ENCODE data around the gene ATP1A2. TPM values are rescaled to one million over a fixed set of nuclear protein-coding genes. Genes with fewer than 3 reads are reported as not detected.
A peak's percentile ranks its signal among the peaks of the same experiment; 100 is the strongest.

The ATP1A2 gene
- total and polyA plus RNA-seq, 2 donors (not counting 1 experiment from before 2014, with no cell fraction given), result not detected

DNA sequence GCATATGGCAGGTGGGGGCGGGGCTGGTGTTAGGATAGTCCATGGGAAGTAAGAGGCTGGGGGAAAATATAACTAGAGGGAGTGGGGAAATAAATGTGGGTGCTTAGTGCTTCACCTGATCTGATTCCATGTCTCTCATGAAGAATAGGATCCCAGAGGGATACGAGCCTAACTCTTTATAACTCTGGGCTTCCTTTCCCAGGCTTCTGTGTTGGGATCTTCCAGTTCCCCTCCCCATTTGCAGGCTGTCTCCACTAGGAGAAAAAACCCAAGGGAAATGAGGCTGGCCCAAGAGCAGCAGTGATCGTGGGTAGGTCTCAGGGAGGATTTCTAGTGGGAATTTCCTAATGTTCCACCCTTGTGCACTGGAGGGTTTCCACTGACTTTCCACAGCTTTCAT is 32.6 kb upstream of the ATP1A2 start:
- Histone ChIP-seq H3K4me1 (ENCODE audit: control insufficient read depth in 2 of 2, insufficient read depth in 2 of 2, low read length in 2 of 2) (peaks cover 6 to 9% of the 10 kb centered on the region in 2 donors), H4K20me1 (ENCODE audit: control insufficient read depth, insufficient read depth, low read length, poor library complexity, severe bottlenecking) (no peaks in the 10 kb centered on the region), H3K4me2 (replicated peaks; ENCODE audit: low read depth, low read length, poor library complexity, severe bottlenecking) (no peak overlapping the region), H3K9ac (ENCODE audit: low read length) (no peak overlapping the region), H3K9me3 (ENCODE audit: control extremely low read depth in 1 of 3, control insufficient read depth in 2 of 3, insufficient read depth in 1 of 3, low read length in 2 of 3) (peaks cover 0 to 4% (median 0%) of the 10 kb centered on the region in 3 donors), H2AFZ (ENCODE audit: insufficient read depth, low read depth, low read length, poor library complexity, severe bottlenecking) (no peak overlapping the region), H3K27me3 (replicated peaks in 1 of 4; ENCODE audit: control extremely low read depth in 1 of 4, control insufficient read depth in 3 of 4, insufficient read depth in 4 of 4, low read length in 3 of 4) (peaks cover 0 to 44% (median 34%) of the 10 kb centered on the region in 4 experiments), H3K4me3 (ENCODE audit: control extremely low read depth in 1 of 5, extremely low read depth in 1 of 5, insufficient read depth in 1 of 5, low read depth in 2 of 5, low read length in 4 of 5) (no peak overlapping the region), H3K79me2 (ENCODE audit: control insufficient read depth, insufficient read depth, low read length) (no peaks in the 10 kb centered on the region), H3K27ac (ENCODE audit: low read length in 2 of 2) (no peak overlapping the region), H3K36me3 (replicated peaks in 1 of 2; ENCODE audit: control extremely low read depth in 1 of 2, control insufficient read depth in 1 of 2, extremely low read depth in 1 of 2, insufficient read depth in 2 of 2, low read length in 1 of 2) (peaks cover 0 to 6% of the 10 kb centered on the region in 2 experiments)
- DNase-seq (no peak), ATAC-seq (ENCODE audit: low read depth) (no peak)
- H3K9me3 Mint-ChIP-seq (ENCODE audit: insufficient read depth), result no peaks in the 10 kb centered on the region
- peaks cover 12% of the 10 kb centered on the region for H3K4me1 Mint-ChIP-seq
- no peak overlapping the region for H3K27ac Mint-ChIP-seq
- intact Hi-C loops (cut with micrococcal nuclease), result no loop called here
- H3K4me3 Mint-ChIP-seq, result peak overlapping the region; percentile 54
- ChIA-PET CTCF (interaction anchor here (1.3 to 8.9 kb wide), 4 partner anchors 18 to 294 kb away, joined by 3 to 112 read pairs (median 14); no protein-coding TSS in a partner anchor), POLR2A (no interaction called here)
- no peak for TF ChIP-seq EZH2 (IDR thresholded peaks at IDR 0.05; ENCODE audit: borderline replicate concordance, insufficient read depth, low read depth, low read length, poor library complexity, severe bottlenecking)
- TF ChIP-seq, protein P1, sequence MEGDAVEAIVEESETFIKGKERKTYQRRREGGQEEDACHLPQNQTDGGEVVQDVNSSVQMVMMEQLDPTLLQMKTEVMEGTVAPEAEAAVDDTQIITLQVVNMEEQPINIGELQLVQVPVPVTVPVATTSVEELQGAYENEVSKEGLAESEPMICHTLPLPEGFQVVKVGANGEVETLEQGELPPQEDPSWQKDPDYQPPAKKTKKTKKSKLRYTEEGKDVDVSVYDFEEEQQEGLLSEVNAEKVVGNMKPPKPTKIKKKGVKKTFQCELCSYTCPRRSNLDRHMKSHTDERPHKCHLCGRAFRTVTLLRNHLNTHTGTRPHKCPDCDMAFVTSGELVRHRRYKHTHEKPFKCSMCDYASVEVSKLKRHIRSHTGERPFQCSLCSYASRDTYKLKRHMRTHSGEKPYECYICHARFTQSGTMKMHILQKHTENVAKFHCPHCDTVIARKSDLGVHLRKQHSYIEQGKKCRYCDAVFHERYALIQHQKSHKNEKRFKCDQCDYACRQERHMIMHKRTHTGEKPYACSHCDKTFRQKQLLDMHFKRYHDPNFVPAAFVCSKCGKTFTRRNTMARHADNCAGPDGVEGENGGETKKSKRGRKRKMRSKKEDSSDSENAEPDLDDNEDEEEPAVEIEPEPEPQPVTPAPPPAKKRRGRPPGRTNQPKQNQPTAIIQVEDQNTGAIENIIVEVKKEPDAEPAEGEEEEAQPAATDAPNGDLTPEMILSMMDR (IDR thresholded peaks at IDR 0.05), result no peak
- WGBS (ENCODE audit: insufficient coverage), result 100% methylated on average over 1 of the region's 3 CpGs
- H3K27me3 Mint-ChIP-seq, result peaks cover 45% of the 10 kb centered on the region

DNA sequence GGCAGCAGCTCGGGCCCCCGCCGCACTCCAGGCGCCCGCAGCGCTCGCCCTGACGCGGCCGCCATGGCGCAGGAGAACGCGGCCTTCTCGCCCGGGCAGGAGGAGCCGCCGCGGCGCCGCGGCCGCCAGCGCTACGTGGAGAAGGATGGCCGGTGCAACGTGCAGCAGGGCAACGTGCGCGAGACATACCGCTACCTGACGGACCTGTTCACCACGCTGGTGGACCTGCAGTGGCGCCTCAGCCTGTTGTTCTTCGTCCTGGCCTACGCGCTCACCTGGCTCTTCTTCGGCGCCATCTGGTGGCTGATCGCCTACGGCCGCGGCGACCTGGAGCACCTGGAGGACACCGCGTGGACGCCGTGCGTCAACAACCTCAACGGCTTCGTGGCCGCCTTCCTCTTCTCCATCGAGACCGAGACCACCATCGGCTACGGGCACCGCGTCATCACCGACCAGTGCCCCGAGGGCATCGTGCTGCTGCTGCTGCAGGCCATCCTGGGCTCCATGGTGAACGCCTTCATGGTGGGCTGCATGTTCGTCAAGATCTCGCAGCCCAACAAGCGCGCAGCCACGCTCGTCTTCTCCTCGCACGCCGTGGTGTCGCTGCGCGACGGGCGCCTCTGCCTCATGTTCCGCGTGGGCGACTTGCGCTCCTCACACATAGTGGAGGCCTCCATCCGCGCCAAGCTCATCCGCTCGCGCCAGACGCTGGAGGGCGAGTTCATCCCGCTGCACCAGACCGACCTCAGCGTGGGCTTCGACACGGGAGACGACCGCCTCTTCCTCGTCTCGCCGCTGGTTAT is 31.4 kb upstream of the ATP1A2 start:
- H3K4me2 ChIP-seq (replicated peaks; ENCODE audit: low read depth, low read length, poor library complexity, severe bottlenecking), result peak overlapping the region; percentile 93
- no peaks in the 10 kb centered on the region for H3K79me2 ChIP-seq (ENCODE audit: control insufficient read depth, insufficient read depth, low read length)
- H4K20me1 ChIP-seq (ENCODE audit: control insufficient read depth, insufficient read depth, low read length, poor library complexity, severe bottlenecking), result no peaks in the 10 kb centered on the region
- H3K9me3 ChIP-seq (ENCODE audit: control extremely low read depth in 1 of 3, control insufficient read depth in 2 of 3, insufficient read depth in 1 of 3, low read length in 2 of 3), result peaks cover 0 to 4% (median 0%) of the 10 kb centered on the region in 3 donors
- peak overlapping the region; percentile 56 for H3K9ac ChIP-seq (ENCODE audit: low read length)
- peaks cover 6 to 9% of the 10 kb centered on the region in 2 donors for H3K4me1 ChIP-seq (ENCODE audit: control insufficient read depth in 2 of 2, insufficient read depth in 2 of 2, low read length in 2 of 2)
- WGBS (ENCODE audit: insufficient coverage), result 22% methylated on average over 96 of the region's 96 CpGs
- ATAC-seq (ENCODE audit: low read depth) (peak; percentile 87), DNase-seq (peak; percentile 87)
- peaks cover 0 to 32% (median 30%) of the 10 kb centered on the region in 4 experiments for H3K27me3 ChIP-seq (replicated peaks in 1 of 4; ENCODE audit: control extremely low read depth in 1 of 4, control insufficient read depth in 3 of 4, insufficient read depth in 4 of 4, low read length in 3 of 4)
- H2AFZ ChIP-seq (ENCODE audit: insufficient read depth, low read depth, low read length, poor library complexity, severe bottlenecking), result peak overlapping the region; percentile 76
- TF ChIP-seq, protein P1 (IDR thresholded peaks at IDR 0.05), result peak; percentile 78
- no peak for TF ChIP-seq EZH2 (IDR thresholded peaks at IDR 0.05; ENCODE audit: borderline replicate concordance, insufficient read depth, low read depth, low read length, poor library complexity, severe bottlenecking)
- peaks cover 0 to 19% of the 10 kb centered on the region in 2 experiments for H3K36me3 ChIP-seq (replicated peaks in 1 of 2; ENCODE audit: control extremely low read depth in 1 of 2, control insufficient read depth in 1 of 2, extremely low read depth in 1 of 2, insufficient read depth in 2 of 2, low read length in 1 of 2)
- H3K4me3 ChIP-seq (ENCODE audit: control extremely low read depth in 1 of 5, extremely low read depth in 1 of 5, insufficient read depth in 1 of 5, low read depth in 2 of 5, low read length in 4 of 5), result peak overlapping the region in 4 of 5 experiments; percentile 11 to 49 (median 43)
- intact Hi-C loops (cut with micrococcal nuclease), result loop anchor here (1.0 to 2.0 kb wide), 2 partner anchors 15 to 38 kb away; partner anchors contain the start of gene IGSF8
- no peaks in the 10 kb centered on the region for H3K9me3 Mint-ChIP-seq (ENCODE audit: insufficient read depth)
- peaks cover 12% of the 10 kb centered on the region for H3K4me1 Mint-ChIP-seq
- ChIA-PET POLR2A (no interaction called here), CTCF (interaction anchor here (1.2 to 8.9 kb wide), 13 partner anchors 12 to 292 kb away, joined by 3 to 112 read pairs (median 22); partner anchors contain the start of genes IGSF8 and KCNJ10)
- H3K27ac Mint-ChIP-seq, result no peak overlapping the region
- no peak overlapping the region for H3K27ac ChIP-seq (ENCODE audit: low read length in 2 of 2)
- H3K27me3 Mint-ChIP-seq, result peaks cover 37% of the 10 kb centered on the region
- peak overlapping the region; percentile 71 for H3K4me3 Mint-ChIP-seq
